ENCODE data around the gene NWD2. TPM values are rescaled to one million over a fixed set of nuclear protein-coding genes. Genes with fewer than 3 reads are reported as not detected.

The NWD2 gene
- total RNA-seq, 1 donor from 2014 or later, result 0.05 TPM

- TF ChIP-seq CTCF (conservative IDR thresholded peaks at IDR 0.05), result no peak
- no peaks in the 10 kb centered on the region for H3K27me3 Mint-ChIP-seq (ENCODE audit: low read depth)
- no peak overlapping the region for H3K27ac Mint-ChIP-seq (ENCODE audit: unreplicated experiment)
- H3K4me1 Mint-ChIP-seq, result no peaks in the 10 kb centered on the region
- peaks cover 10% of the 10 kb centered on the region for H3K9me3 Mint-ChIP-seq
- H3K36me3 Mint-ChIP-seq (ENCODE audit: low read depth), result no peaks in the 10 kb centered on the region
- H3K4me3 Mint-ChIP-seq, result no peak overlapping the region
- DNase-seq (ENCODE audit: low read depth, low spot score), result no peak
These were observed 121.3 kb downstream of the NWD2 start for GRCh38 chr4:37365888-37366287.

GRCh38 chr4:37367901-37368300 is 123.4 kb downstream of the NWD2 start:
- Mint-ChIP-seq H3K4me3 (no peak overlapping the region), H3K36me3 (ENCODE audit: low read depth) (no peaks in the 10 kb centered on the region), H3K27me3 (ENCODE audit: low read depth) (no peaks in the 10 kb centered on the region), H3K27ac (ENCODE audit: unreplicated experiment) (no peak overlapping the region), H3K4me1 (no peaks in the 10 kb centered on the region), H3K9me3 (peaks cover 2% of the 10 kb centered on the region)
- DNase-seq (ENCODE audit: low read depth, low spot score), result no peak
- TF ChIP-seq CTCF (conservative IDR thresholded peaks at IDR 0.05), result no peak

GRCh38 chr4:37370052-37370451 is 125.5 kb downstream of the NWD2 start:
- no peak overlapping the region for H3K27ac Mint-ChIP-seq (ENCODE audit: unreplicated experiment)
- no peak for TF ChIP-seq CTCF (conservative IDR thresholded peaks at IDR 0.05)
- DNase-seq (ENCODE audit: low read depth, low spot score), result no peak
- no peaks in the 10 kb centered on the region for H3K4me1 Mint-ChIP-seq
- no peaks in the 10 kb centered on the region for H3K36me3 Mint-ChIP-seq (ENCODE audit: low read depth)
- H3K4me3 Mint-ChIP-seq, result no peak overlapping the region
- H3K27me3 Mint-ChIP-seq (ENCODE audit: low read depth), result no peaks in the 10 kb centered on the region
- no peaks in the 10 kb centered on the region for H3K9me3 Mint-ChIP-seq

GRCh38 chr4:37381040-37381668 is 136.6 kb downstream of the NWD2 start:
- Mint-ChIP-seq H3K36me3 (ENCODE audit: low read depth) (no peaks in the 10 kb centered on the region), H3K27ac (ENCODE audit: unreplicated experiment) (no peak overlapping the region), H3K9me3 (peaks cover 3% of the 10 kb centered on the region), H3K4me3 (no peak overlapping the region), H3K27me3 (ENCODE audit: low read depth) (no peaks in the 10 kb centered on the region), H3K4me1 (no peaks in the 10 kb centered on the region)
- no peak for TF ChIP-seq CTCF (conservative IDR thresholded peaks at IDR 0.05)
- DNase-seq (ENCODE audit: low read depth, low spot score), result no peak

- Mint-ChIP-seq H3K9me3 (no peaks in the 10 kb centered on the region), H3K27me3 (ENCODE audit: low read depth) (no peaks in the 10 kb centered on the region), H3K4me3 (no peak overlapping the region), H3K4me1 (peaks cover 2% of the 10 kb centered on the region), H3K36me3 (ENCODE audit: low read depth) (no peaks in the 10 kb centered on the region), H3K27ac (ENCODE audit: unreplicated experiment) (no peak overlapping the region)
- DNase-seq (ENCODE audit: low read depth, low spot score), result peak; percentile 47
- TF ChIP-seq CTCF (conservative IDR thresholded peaks at IDR 0.05), result peak; percentile 76
These were observed 139.2 kb downstream of the NWD2 start for GRCh38 chr4:37383579-37384229.
